ENCODE results near the gene IQCN. TPM values are rescaled to one million over a fixed set of nuclear protein-coding genes. Genes with fewer than 3 reads are reported as not detected.

Gene IQCN
- total and polyA plus RNA-seq, 2 experiments from 2014 or later: 0.35 TPM; not detected in 1

DNA sequence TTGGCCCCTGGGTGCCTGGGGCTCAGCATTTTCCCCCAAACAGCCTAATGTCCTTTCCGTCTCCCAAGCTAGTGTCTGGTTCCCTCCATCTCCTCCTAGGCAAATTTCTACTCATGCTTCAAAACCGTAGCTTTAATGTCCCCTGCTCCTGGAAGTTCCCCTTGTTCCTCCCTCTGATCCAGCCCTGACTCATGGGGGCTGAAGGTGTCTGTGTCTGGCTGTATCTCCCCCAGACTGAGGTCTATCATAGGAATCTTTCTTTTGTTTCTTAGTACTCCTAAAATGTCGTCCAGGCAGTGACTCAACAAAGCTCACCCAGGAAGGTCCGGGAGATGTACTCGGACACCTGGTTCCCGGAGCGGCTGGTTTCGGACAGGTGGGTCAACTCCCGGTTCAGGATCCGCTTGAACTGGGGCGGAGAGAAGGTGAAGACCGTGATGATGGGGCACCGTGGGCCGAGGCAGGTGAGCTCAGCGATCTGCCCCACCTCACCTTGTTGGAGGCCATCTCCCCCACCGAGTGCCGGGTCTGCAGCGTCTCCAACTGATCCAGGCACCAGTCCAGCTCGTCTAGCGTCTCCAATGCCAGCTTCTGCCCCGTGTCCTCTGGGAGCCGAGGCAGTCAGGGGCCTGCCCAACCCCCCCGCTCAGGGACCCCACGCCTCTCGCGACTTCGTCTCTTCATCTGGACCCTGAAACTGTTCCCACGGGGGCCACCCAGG lies 54.2 kb downstream of the IQCN start (continued):
- TF ChIP-seq, protein P1, sequence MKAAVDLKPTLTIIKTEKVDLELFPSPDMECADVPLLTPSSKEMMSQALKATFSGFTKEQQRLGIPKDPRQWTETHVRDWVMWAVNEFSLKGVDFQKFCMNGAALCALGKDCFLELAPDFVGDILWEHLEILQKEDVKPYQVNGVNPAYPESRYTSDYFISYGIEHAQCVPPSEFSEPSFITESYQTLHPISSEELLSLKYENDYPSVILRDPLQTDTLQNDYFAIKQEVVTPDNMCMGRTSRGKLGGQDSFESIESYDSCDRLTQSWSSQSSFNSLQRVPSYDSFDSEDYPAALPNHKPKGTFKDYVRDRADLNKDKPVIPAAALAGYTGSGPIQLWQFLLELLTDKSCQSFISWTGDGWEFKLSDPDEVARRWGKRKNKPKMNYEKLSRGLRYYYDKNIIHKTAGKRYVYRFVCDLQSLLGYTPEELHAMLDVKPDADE (IDR thresholded peaks at IDR 0.05): no peak

DNA sequence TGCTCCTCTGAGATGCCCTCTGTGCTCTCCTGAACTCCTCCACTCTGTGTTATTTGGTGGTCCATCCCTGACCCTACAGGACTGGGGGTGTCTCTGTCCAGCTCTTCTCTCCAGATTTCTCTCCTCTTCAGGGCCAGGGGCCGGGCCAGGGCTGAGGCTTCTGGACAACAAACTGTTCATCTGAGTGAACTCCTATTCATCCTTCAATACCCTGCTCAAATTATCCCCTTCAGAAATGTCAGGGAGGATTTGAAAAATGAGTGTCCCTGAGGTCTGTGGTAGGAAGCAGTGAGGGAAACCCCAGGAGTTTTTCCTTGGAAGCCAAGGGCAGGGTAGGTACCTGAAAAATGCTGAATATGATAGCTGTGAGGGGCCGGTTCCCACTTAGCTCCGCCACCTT lies 55.7 kb downstream of the IQCN start:
- ATAC-seq (no peak), DNase-seq (ENCODE audit: low spot score) (no peak)
- Mint-ChIP-seq H3K27ac (no peak overlapping the region), H3K4me1 (peaks cover 15% of the 10 kb centered on the region), H3K9me3 (peaks cover 3% of the 10 kb centered on the region; the same call in 1 of the 3 replicates), H3K36me3 (ENCODE audit: low read depth) (no peaks in the 10 kb centered on the region), H3K27me3 (ENCODE audit: insufficient read depth, low read depth, poor library complexity) (peaks cover 15% of the 10 kb centered on the region), H3K4me3 (no peak overlapping the region)
- no peaks in the 10 kb centered on the region for H3K9me2 ChIP-seq (ENCODE audit: insufficient read depth)
- H3K27ac ChIP-seq (ENCODE audit: low read depth): no peak overlapping the region
- peaks cover 14% of the 10 kb centered on the region; the same call in 1 of the 2 replicates for H3F3A ChIP-seq (replicated peaks; ENCODE audit: low read depth)
- peaks cover 7% of the 10 kb centered on the region; the same call in 1 of the 2 replicates for H3K4me1 ChIP-seq (ENCODE audit: insufficient read depth)
- TF ChIP-seq, protein P2, sequence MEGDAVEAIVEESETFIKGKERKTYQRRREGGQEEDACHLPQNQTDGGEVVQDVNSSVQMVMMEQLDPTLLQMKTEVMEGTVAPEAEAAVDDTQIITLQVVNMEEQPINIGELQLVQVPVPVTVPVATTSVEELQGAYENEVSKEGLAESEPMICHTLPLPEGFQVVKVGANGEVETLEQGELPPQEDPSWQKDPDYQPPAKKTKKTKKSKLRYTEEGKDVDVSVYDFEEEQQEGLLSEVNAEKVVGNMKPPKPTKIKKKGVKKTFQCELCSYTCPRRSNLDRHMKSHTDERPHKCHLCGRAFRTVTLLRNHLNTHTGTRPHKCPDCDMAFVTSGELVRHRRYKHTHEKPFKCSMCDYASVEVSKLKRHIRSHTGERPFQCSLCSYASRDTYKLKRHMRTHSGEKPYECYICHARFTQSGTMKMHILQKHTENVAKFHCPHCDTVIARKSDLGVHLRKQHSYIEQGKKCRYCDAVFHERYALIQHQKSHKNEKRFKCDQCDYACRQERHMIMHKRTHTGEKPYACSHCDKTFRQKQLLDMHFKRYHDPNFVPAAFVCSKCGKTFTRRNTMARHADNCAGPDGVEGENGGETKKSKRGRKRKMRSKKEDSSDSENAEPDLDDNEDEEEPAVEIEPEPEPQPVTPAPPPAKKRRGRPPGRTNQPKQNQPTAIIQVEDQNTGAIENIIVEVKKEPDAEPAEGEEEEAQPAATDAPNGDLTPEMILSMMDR (conservative IDR thresholded peaks at IDR 0.05; ENCODE audit: low read depth in 2 of 2): no peak
- no peak overlapping the region for H3K4me3 ChIP-seq
- H4K20me1 ChIP-seq (replicated peaks; ENCODE audit: insufficient read depth): no peaks in the 10 kb centered on the region
- no peaks in the 10 kb centered on the region for H3K27me3 ChIP-seq (ENCODE audit: insufficient read depth)
- no peak overlapping the region for H2AFZ ChIP-seq
- no peaks in the 10 kb centered on the region for H3K36me3 ChIP-seq (ENCODE audit: insufficient read depth)
- H3K4me2 ChIP-seq: no peak overlapping the region
- H3K79me2 ChIP-seq (replicated peaks; ENCODE audit: insufficient read depth): no peaks in the 10 kb centered on the region

DNA sequence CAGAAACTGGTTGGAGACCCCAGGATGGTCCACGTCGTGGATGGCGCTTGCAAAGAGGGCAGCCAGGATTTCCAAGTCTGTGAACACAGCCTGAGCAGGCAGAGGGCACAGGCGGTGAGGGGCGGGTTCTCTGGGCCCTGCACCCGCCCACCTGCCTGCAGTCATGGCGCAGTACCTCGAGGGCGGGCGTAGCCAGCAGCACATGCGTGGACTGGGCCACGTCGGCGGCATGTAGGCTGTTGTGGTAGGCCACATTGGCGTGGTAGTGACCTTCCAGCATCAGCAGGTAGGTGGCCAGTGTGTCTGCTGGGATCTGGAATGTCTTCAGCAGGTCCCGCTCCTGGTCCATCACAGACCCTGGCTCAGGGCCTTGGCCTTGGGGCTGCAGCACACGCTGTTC lies 56.1 kb downstream of the IQCN start:
- ATAC-seq (no peak), DNase-seq (ENCODE audit: low spot score) (no peak)
- no peaks in the 10 kb centered on the region for H3K36me3 Mint-ChIP-seq (ENCODE audit: low read depth)
- Histone ChIP-seq H2AFZ (no peak overlapping the region), H3K27me3 (ENCODE audit: insufficient read depth) (no peaks in the 10 kb centered on the region), H3K36me3 (ENCODE audit: insufficient read depth) (no peaks in the 10 kb centered on the region), H3K4me2 (no peak overlapping the region), H3K9me2 (ENCODE audit: insufficient read depth) (no peaks in the 10 kb centered on the region), H3K79me2 (replicated peaks; ENCODE audit: insufficient read depth) (no peaks in the 10 kb centered on the region), H3K27ac (ENCODE audit: low read depth) (no peak overlapping the region), H3K4me3 (no peak overlapping the region), H3F3A (replicated peaks; ENCODE audit: low read depth) (0 out of 2 replicates have a peak, but pooled peaks cover 12% of the 10 kb centered on the region), H3K4me1 (ENCODE audit: insufficient read depth) (peaks cover 7% of the 10 kb centered on the region; the same call in 1 of the 2 replicates), H4K20me1 (replicated peaks; ENCODE audit: insufficient read depth) (no peaks in the 10 kb centered on the region)
- no peak overlapping the region for H3K27ac Mint-ChIP-seq
- 0 out of 3 replicates have a peak, but pooled peaks cover 3% of the 10 kb centered on the region for H3K9me3 Mint-ChIP-seq
- peaks cover 13% of the 10 kb centered on the region for H3K27me3 Mint-ChIP-seq (ENCODE audit: insufficient read depth, low read depth, poor library complexity)
- H3K4me3 Mint-ChIP-seq: no peak overlapping the region
- peaks cover 13% of the 10 kb centered on the region for H3K4me1 Mint-ChIP-seq
- no peak for TF ChIP-seq STAT1 (IDR thresholded peaks at IDR 0.05; ENCODE audit: unreplicated experiment)
- TF ChIP-seq EZH2phosphoT487 (IDR thresholded peaks at IDR 0.05; ENCODE audit: unreplicated experiment): no peak
- TF ChIP-seq, protein P2 (conservative IDR thresholded peaks at IDR 0.05; ENCODE audit: low read depth in 2 of 2): no peak
- no peak for TF ChIP-seq ZNF114 (CRISPR knock-in tag; IDR thresholded peaks at IDR 0.05)
- TF ChIP-seq, protein P1 (IDR thresholded peaks at IDR 0.05): no peak
- no peak for TF ChIP-seq EZH2 (IDR thresholded peaks at IDR 0.05; ENCODE audit: low read depth, unreplicated experiment)
- no peak for TF ChIP-seq CREB1 (CRISPR knock-in tag; IDR thresholded peaks at IDR 0.05; ENCODE audit: low read depth)
